Stimulated activated CD4-positive, alpha-beta T cell treated with anti-CD3 and anti-CD28 coated beads, TNF-alpha, amount 100 ng/mL, for 4 hours (primary cell): ENCODE results near the gene HMCN1.

ENCODE experiments used
- DNase-seq, 3 experiments: peaks; one replicate each; pipeline ENCODE4 v3.0.0-alpha.2; 2020; ENCODE audit warnings: low read depth in 3 of 3

HMCN1 gene

DNA sequence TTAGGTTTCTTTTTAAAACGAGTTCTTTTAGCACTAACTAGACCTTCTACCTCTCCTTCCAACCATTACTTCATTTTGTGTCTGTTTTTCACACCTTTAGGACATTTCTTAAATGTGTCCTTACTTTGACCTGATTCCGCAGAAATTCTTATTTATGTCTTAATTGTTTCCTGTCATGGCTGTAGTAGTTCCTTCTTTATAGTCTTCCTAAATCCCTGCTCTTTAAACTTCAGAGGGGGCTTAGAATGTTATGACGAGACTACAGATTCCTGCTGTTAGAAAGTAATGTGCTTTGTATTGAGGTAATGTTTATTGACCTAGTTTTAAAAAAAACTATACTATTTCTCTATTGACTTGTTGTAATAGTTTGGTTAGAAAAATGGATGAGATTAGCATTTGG lies 70.4 kb downstream of the HMCN1 start:
- no peak for DNase-seq

DNA sequence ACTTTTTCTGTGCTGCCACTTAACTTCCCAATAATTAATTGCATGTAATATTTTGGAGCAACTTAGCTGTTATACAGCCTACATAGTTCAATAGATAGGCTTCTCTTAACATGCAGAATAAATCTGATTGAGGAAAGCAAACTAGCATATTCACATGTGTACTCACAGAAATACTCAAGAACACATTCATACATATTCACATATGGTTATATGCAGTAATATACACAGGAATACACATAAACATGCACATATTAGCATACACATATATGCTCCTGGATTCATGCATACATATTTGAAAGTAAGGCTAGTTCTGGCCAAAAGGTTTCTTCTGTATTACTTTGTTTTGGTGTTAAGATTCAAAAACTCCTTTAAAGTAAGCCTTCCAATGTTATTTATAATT lies 73.1 kb downstream of the HMCN1 start:
- no peak for DNase-seq

DNA sequence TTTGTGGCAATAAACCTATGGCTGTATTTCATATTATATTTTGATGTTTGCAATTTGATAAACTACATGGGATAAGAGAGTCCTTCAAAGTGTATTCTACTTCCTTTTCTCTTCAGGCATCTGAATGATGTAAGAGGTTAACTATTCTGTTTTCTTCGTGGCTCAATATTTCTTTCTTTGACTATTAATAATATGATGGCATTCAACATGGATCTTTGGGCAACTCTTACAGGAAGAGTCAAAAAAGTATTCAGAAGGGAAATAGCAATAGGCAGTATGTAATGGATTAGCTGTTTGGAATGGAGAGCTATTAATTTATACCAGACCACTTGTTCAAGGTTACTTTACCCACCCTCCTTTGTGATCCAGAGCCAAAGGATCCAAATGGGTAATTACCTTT lies 74.4 kb downstream of the HMCN1 start:
- no peak for DNase-seq

DNA sequence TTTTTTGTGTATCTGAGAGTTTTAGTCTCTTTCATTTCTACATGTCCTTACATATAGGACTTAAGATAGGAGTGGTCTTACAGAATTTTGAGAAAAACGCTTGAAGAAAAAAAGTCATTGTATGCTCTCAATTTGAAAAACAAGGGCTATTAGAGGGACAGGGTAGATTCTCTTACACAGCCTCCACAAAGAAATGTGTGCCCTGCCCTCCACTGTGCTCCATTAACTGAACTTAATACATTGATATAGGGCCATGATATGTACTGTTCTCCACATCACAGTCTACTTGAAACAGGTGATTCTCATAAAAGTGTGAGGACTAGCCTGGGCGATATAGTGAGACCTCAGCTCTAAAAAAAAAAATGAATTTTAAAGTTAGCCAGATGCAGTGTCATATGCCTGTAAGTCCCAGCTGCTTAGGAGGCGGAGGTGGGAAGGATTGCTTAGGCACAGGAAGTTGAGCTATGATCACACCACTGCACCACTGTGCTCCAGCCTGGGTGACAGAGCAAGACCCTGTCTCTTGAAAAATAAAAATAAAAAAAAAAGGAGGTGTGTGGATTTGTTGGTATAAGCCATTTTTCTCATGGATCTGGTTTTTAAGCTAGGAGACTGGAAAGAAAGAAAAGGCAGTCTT lies 77.0 kb downstream of the HMCN1 start:
- DNase-seq = no peak

DNA sequence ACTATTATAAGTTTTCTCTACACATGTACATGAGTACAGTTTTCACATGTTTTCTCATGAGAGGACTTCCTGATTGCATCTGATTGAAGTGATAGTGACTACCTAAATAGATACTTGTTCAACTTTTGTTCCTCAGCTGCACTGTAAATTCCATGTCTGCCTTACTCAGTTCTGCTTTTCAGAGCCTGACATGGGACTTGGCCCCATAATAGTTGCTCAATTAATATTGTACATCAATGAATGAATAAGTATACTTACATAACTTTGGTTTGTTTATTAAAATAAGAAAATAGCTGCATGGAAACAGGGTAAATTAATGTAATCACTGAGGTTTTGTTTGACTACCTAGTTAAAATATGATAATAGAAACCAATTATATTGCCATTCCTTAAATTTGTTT lies 78.7 kb downstream of the HMCN1 start:
- no peak for DNase-seq

- no peak for DNase-seq
These were observed 79.3 kb downstream of the HMCN1 start for GRCh38 chr1:185813401-185813979.

DNA sequence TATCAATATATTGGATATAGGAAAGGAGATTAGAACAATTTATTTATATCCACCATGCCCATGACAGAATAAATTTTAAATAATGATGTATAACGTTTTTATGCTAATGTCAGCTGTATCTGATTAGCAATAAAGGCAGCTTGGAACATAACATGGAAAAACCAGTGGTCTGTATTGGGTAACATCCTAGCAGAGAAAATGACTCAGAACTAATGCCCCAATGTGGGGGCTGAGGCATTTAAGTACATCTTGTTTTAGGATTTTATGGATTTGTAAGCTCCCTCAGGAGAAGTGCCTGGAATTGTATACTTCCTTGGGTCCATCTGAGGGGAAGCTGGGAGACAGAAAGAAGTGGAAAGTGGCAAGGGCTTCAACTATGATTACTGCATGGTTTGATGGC lies 82.3 kb downstream of the HMCN1 start:
- no peak for DNase-seq

DNA sequence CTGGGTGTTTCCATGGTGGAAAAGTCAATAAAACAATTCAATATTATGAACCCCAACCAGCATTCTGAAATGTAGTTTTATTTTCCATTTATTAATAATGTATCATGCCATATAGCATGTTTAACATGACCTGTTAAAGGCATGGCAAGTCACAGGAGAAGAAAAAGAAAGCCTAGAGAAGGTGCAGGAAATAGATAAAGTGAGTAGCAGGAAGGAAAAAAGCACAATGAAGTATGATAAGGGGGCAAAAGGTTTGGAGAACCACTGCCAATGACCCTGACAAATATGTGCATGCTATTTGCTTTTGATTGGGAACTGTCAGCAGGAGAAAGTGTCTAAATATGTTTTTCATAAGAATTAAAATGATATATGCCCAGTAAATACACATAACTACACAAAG lies 85.6 kb downstream of the HMCN1 start:
- DNase-seq = no peak

DNA sequence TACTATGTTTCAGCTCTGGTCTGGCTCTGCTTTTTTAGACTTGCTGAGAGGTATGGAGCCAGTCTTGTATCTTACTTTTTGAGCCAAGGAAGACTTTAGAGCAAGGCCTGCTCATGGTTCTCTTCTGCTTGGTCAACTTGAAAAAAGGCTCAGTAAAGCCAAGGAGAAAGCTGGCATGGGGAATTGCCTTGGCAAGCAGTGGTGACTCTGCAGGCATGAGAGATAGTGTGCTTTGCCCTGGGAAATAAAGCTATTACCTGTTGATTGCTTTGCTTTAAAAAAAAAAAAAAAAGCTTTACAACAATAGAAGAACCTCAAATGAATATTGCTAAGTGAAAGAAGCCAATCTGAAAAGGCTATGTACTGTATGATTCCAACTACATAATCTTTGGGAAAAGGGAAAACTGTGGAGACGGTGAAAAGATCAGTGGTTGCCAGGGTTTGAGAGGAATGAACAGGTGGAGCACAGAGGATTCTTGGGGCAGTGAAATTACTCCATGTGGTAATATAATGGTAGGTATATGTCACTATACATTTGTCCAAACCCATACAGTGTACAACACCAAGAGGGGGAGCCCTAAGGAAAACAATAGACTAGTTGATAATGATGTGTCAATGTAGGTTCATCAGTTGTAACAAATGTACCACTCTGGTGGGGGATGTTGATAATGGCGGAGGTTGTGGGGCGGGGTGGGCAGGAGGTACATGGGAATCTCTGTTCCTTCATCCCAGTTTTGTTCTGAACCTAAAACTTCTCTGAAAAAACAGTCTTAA lies 87.6 kb downstream of the HMCN1 start:
- DNase-seq = no peak

GRCh38 chr1:185823467-185823866 lies 89.3 kb downstream of the HMCN1 start:
- DNase-seq = no peak

DNA sequence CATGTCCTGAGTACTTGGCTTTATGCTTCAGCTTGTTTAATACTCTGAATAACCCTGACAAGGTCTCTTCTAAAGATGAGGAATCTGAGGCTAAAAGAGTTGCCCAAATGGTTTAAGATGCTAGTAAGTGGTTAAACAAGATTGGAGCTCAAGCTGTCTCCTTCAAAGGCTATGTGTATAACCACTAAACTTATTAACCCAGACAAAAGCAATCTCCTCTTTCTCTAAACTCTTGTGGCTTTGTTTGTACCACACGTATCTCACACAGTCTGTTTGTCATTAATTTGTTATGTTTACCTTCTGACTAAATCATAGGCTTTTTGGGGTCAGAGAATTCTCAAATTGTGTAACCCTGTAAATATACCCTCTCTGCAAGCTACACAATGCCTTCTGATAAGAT lies 89.9 kb downstream of the HMCN1 start:
- no peak for DNase-seq

GRCh38 chr1:185825556-185825955 lies 91.4 kb downstream of the HMCN1 start:
- DNase-seq = no peak

- no peak for DNase-seq
These were observed 100.2 kb downstream of the HMCN1 start for GRCh38 chr1:185834371-185834905.

DNA sequence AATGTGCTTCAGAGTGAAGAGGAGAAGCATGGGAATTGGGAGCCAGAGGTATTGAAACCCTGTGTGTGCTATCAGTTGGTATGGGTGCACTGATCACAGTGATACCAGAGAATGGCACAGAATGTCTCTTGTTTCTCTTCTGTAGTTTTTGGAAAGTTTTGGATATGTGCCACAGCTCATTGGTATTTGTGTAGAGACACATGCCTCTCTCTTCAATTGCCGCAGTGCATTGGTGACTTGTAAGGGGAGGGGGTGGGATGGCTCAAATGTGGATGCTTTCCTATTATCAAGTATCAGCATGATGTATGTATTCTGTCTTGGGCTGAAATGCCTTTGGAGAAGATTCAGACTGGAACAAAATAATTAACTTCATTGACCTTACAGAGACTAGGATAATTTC lies 101.0 kb downstream of the HMCN1 start:
- DNase-seq = no peak

GRCh38 chr1:185837711-185838110 lies 103.5 kb downstream of the HMCN1 start:
- no peak for DNase-seq

DNA sequence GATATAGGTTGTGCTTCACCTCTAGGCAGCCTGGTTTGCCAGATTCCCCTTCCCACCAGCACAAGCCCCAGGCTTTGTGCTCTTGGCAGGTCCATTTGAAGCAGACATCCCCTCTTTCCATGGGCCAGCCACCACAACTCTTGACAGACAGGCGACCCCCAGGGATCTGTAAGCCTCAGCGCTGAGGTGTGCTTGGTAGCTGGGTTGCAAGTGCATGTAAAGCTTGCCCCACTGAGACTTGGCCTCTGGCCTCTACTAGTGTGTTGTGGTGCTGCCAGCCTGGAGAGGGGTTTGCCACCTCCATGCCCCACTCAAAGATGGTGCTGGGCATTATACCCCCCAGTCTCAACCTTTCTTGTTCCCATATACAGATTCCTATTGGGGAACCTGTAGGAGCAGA lies 103.9 kb downstream of the HMCN1 start:
- no peak for DNase-seq

DNA sequence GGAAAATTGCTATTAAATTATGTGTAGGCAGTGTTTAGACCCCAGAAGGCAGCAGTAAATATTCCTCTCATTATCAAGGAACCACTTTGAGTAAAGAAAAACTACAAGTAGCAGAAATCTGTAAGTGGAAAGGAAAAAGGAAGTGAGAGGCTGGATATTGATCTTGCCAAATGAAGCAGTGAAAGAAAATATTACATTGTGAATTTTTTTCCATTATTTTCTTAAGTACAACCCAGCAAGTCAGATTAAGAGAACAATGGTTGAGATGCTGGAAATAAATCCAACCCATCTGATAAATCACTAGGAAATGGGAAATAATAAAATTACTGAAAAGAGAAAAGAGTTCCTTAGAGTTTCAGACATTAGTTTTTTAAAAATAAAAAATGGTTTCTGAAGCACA lies 106.7 kb downstream of the HMCN1 start:
- no peak for DNase-seq

- no peak for DNase-seq
These were observed 109.2 kb downstream of the HMCN1 start for GRCh38 chr1:185843297-185843869.

GRCh38 chr1:185843986-185844385 lies 109.8 kb downstream of the HMCN1 start:
- DNase-seq = no peak

DNA sequence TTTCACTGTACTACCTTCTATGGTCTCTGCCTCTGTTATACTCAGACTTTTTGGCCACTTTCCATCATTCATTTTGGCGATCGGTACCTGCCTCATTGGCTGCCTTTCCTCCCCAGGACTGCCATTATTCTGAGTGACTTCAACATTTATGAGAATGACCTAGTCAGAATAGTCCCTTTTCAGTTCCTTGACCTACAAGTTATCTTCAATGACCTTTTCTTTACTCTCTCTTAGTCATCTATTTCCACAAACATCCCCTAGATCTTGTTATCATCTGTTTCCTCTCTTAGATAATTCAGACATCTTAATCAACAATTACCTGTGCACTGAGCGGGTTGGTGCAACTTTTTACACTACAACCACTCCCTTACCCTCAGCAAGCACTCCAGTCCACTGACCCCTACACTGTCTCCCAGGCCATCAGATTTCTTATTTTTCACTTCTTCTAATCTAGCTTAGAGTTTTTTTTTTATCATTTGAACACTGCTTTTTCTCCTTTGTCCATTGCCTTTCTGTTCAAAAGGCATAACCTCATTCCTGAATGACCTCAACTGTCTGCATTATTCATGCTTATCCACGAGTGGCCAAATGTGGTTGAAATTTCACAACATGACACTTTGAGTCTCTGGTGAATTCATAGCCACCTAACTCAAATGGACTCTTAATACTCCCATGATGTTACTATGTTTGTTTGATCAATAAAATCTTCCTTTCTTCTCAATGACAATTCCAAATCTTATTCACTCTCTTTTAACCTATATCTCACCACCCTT lies 112.7 kb downstream of the HMCN1 start:
- DNase-seq = no peak

DNA sequence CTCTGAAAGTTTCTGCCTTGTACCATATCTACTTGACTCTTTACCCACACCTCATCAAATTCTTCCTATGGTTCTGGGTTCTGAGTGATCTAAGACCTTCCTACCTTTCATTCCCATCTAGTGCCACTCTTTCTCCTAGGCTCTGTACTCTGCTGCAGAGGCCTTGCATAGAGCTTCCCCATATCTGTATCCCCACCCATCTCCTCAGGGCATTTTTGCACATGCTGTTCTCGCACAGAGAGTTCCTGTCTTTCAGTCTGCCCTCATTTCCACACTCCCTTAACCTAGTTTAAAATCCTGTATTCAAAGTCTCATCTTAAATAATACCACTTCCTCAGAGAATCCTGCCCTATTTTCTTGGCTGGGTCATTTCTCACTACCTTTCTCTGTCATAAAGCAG lies 114.8 kb downstream of the HMCN1 start:
- no peak for DNase-seq

DNA sequence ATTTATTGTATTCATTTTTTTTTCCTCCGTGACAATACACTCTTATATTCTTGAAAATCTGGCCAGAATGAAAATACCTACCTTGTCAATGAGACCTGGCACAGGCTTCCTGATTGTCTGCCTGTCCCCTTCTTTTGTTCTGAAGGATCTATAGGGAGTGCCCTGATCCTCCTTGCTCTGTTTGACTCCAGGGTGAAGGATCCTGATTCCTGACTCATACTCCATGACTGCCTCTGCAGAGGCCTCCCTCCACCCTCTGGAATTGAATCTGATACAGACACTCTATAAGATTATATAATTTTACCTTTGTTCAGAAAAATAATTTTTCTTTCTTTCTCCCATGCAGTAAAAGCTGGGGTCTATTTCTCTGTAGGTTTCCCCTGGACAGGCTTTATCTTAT lies 116.2 kb downstream of the HMCN1 start:
- DNase-seq = no peak
